Adipocyte (in vitro differentiated cells): Measurements from ENCODE around the gene PPEF1.
"Not testable (repeated sequence)": the region's sequence is repeated elsewhere in the genome, so short reads cannot be mapped to it uniquely, and the experiment has no call there.

ENCODE experiments used
- DNase-seq: peaks from one replicate; pipeline ENCODE4 v3.0.0-alpha.2; 2015; ENCODE audit warnings: low read depth
- H3K27me3 ChIP-seq: replicated peaks from 2 replicates; pipeline ENCODE4 v1.7.0; 2013; ENCODE audit warnings: mild to moderate bottlenecking, low read length, moderate library complexity; ENCODE audit not compliant: control insufficient read depth, insufficient read depth
- H3K36me3 ChIP-seq: 2 replicates; pipeline ENCODE4 v1.7.0; 2013; ENCODE audit warnings: low read length, mild to moderate bottlenecking, moderate library complexity; ENCODE audit not compliant: control insufficient read depth, insufficient read depth, severe bottlenecking
- H3K4me1 ChIP-seq: 2 replicates; pipeline ENCODE4 v1.7.0; 2013; ENCODE audit warnings: mild to moderate bottlenecking, low read length, moderate library complexity; ENCODE audit not compliant: control insufficient read depth, insufficient read depth
- H3K4me3 ChIP-seq: 2 replicates; pipeline ENCODE4 v1.7.0; 2013; ENCODE audit warnings: mild to moderate bottlenecking, low read length, moderate library complexity
- H3K9ac ChIP-seq: 2 replicates; pipeline ENCODE4 v1.7.0; 2013; ENCODE audit warnings: mild to moderate bottlenecking, low read length, moderate library complexity
- H3K9me3 ChIP-seq: 2 replicates; pipeline ENCODE4 v1.7.0; 2013; ENCODE audit warnings: mild to moderate bottlenecking, low read length, moderate library complexity; ENCODE audit not compliant: control insufficient read depth

PPEF1 gene

DNA sequence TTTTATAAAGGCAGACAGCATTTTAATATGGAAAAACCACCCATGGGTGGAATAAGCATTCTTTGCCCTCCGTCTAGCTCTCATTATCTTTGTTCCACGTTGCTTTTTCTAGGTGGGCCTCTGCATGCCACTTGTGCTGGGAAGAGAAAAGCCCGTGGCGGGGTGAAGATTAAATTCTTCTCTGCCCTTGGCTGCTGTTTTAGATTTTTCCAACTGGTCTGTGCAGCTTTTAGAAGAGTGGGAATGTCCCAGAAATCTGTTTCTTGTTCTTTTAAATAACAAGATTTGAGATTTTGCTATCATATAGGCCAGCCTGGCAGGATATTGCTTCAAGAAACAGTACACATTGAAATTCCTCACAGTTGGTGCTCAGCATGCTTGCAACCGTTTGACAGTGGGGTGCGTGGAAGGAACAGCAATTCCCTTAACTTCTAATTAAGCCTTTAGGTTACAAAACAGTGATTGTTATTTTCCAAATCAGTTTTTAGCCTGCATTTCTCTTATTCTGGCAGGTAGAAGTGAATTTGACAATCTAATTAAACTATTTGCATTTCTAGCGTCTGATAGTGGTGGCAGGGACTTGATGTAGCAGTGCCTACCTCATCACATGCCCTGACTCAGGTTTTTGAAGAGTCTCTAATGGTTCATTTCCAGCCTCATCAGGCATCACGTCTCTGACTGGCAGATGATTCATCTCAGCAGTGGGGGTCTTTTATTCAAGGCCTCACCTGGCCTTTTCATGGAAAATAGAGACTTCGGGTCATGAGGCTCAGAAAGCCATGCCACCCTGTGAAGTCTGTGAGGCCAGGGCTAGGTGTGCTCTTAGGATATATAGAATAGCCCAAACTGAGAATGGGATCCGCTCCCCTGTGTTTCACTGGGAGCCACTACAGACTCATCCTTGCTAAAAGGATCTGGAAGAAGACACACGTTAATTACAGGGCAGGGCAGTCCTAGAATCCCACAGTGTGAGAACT, 50.8 kb downstream of the PPEF1 start:
- no peak for DNase-seq
- H3K9ac ChIP-seq, result no peak overlapping the region
- H3K4me3 ChIP-seq, result no peak overlapping the region
- no peaks in the 10 kb centered on the region for H3K9me3 ChIP-seq
- peaks cover 10% of the 10 kb centered on the region for H3K27me3 ChIP-seq
- H3K36me3 ChIP-seq, result no peaks in the 10 kb centered on the region
- H3K4me1 ChIP-seq, result no peaks in the 10 kb centered on the region

DNA sequence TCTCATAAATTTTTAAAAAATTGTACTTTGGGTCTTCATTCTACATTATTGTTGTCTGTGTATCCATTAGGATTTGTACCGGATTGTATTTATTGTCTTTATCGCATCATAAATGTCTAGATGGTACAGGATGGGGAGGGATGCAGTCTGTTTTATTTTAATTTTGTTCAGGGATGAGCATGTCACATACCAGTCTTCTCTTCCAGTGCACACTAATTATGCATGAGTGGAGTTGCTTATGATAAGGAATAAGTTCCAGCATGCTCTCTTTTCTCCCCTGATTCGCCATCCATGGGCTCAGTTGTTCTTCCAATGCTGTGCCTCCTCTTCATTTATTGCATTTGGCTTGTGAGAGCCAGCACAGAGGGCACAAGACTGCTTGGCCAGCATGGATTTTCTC, 54.3 kb downstream of the PPEF1 start:
- no peak overlapping the region for H3K4me3 ChIP-seq
- H3K9ac ChIP-seq, result no peak overlapping the region
- no peaks in the 10 kb centered on the region for H3K4me1 ChIP-seq
- H3K36me3 ChIP-seq, result no peaks in the 10 kb centered on the region
- H3K9me3 ChIP-seq, result no peaks in the 10 kb centered on the region
- H3K27me3 ChIP-seq, result peaks cover 10% of the 10 kb centered on the region
- DNase-seq, result no peak

DNA sequence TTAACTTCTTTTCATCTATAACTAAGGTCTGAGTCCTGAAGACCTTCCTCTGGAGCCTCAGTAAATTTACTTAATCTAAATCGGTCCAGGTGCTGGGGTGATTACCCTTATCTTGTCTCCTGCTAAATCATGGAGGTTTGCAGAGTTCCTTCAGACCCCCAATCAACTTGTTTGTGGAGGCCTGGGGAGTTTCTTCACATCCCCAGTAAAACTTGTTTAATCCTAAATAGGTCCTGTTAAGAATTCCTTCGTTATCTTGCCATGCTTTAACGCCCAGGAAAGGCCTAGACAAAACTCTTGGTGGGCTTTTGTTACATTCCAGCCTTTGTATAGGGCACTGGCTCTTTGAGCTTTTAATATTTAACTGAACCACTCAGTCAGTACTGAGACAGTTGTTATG, 55.7 kb downstream of the PPEF1 start:
- H3K36me3 ChIP-seq, H3K27me3 ChIP-seq, DNase-seq, H3K9ac ChIP-seq, H3K9me3 ChIP-seq, H3K4me1 ChIP-seq, H3K4me3 ChIP-seq: not testable (repeated sequence)

DNA sequence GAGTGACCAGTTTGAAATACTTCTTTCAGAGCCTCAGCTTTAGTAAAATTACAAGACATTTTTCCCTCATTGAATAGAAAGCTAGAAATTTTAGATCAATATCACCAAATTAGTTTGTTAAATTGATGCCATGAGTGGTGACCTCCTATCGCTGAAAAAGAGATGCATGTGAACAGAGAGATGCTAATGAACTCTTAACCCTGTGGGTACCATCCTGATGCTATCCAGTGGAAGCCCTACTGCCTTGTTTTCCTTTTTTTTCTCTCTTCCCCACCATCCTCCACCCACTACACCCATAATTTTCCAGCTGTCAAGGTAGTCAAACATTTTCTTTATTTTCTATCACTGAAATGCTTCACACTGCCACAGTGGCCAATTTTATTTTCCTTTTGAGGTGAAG, 61.9 kb downstream of the PPEF1 start:
- Histone ChIP-seq H3K27me3 (no peaks in the 10 kb centered on the region), H3K9ac (no peak overlapping the region), H3K36me3 (no peaks in the 10 kb centered on the region), H3K4me3 (no peak overlapping the region), H3K4me1 (no peaks in the 10 kb centered on the region), H3K9me3 (peaks cover 13% of the 10 kb centered on the region)
- no peak for DNase-seq

DNA sequence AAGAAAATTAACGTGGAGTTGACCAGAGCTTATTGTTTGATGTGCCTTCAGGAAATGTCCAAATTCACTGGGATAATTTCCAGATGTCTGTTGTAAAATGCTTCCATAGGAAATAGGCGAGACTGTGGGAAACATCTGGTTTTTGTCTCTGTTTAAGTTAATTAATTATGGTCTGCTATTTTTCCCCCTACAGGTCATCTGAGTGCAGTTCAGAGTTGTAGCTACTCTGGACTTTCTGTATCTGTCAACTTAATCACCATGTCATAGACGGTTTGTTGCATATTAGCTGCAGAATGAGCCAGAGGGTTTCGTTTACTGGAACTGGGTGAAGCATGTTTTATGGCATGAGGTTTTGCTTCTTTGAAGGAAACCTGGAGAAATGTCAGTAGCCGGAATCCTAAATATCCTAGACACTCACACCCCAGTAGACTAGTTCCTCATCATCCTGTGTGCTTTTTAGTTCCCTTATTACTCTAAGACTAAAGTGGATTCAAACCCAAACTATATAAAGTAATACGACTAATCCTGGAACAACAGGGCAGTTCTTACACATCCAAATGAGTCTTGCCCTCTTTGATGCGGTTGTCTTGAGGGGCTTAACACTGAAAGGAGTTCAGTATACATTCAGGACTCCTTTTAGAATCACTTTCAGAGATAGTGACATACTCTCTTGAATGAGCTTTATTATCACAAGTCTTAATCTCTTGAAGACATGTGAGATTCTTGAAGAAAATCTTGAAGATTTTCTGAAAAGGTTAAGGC, 62.5 kb downstream of the PPEF1 start:
- Histone ChIP-seq H3K4me1 (no peaks in the 10 kb centered on the region), H3K27me3 (no peaks in the 10 kb centered on the region), H3K4me3 (no peak overlapping the region), H3K9ac (no peak overlapping the region), H3K36me3 (no peaks in the 10 kb centered on the region), H3K9me3 (peaks cover 13% of the 10 kb centered on the region)
- DNase-seq, result peak; percentile 13

DNA sequence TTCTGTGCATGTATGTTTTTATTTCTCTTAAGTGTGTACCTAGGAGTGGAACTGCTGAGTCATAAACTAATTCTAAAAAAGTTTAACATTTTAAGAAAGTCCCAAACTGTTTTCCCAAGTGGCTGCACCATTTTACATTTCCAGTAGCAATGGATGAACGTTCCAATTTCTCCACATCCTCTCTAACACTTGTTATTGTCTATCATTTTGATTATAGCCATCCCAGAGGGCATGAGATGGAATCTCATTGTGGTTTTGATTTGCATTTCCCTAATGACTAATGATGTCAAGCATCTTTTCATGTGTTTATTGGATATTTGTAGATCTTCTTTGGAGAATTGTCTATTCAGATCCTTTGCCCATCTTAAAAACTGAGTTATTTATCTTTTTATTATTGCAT, 82.5 kb downstream of the PPEF1 start:
- Histone ChIP-seq H3K27me3 (peaks cover 6% of the 10 kb centered on the region), H3K4me1 (no peaks in the 10 kb centered on the region), H3K9ac (no peak overlapping the region), H3K9me3 (peaks cover 14% of the 10 kb centered on the region), H3K36me3 (no peaks in the 10 kb centered on the region), H3K4me3 (no peak overlapping the region)
- no peak for DNase-seq

DNA sequence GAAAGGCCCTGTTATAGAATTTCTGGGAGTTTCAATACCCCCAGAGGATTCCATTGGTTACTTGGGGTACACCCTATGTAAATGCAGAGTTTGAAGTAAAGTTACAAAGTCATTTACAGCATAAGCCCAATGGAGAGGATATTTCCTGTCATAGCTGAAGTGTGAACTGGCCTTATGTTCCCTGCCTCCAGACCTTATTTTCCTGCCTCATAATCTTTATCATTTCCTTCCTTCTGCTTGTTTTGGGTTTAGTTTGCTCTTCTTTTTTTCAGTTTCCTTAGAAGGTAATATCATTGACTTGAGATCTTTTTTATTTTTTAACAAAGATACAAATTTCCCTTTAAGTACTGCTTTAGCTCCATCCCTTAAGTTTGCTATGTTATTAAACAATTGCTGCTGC, 85.4 kb downstream of the PPEF1 start:
- Histone ChIP-seq H3K4me1 (no peaks in the 10 kb centered on the region), H3K9ac (no peak overlapping the region), H3K36me3 (no peaks in the 10 kb centered on the region), H3K27me3 (peaks cover 12% of the 10 kb centered on the region), H3K9me3 (peaks cover 14% of the 10 kb centered on the region), H3K4me3 (no peak overlapping the region)
- no peak for DNase-seq

DNA sequence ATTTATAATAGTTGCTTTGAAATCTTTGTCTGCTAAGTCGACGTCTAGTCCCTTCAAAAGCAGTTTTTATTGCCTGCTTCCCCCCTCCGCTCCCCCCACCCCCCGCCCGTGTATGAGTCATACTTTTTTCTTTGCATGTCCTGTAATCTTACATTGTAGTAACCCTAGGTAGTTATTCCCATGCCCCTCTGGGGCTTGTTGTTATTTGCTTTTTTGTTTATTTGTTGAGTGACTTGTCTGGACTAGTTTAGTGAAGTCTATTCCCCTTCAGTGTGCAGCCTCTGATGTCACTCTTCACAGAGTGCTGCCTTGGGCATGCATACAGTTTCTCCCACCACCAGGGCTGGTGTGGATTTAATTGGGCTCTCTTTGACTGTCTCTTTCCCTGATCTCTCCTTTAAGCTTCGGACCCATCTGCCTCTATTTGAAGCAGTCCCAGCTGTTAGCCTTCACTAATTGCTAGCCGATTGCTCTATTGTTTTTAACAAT, 86.2 kb downstream of the PPEF1 start:
- no peak overlapping the region for H3K9ac ChIP-seq
- DNase-seq, result no peak
- H3K4me1 ChIP-seq, result no peaks in the 10 kb centered on the region
- H3K27me3 ChIP-seq, result peaks cover 9% of the 10 kb centered on the region
- H3K4me3 ChIP-seq, result no peak overlapping the region
- peaks cover 10% of the 10 kb centered on the region for H3K9me3 ChIP-seq
- no peaks in the 10 kb centered on the region for H3K36me3 ChIP-seq

DNA sequence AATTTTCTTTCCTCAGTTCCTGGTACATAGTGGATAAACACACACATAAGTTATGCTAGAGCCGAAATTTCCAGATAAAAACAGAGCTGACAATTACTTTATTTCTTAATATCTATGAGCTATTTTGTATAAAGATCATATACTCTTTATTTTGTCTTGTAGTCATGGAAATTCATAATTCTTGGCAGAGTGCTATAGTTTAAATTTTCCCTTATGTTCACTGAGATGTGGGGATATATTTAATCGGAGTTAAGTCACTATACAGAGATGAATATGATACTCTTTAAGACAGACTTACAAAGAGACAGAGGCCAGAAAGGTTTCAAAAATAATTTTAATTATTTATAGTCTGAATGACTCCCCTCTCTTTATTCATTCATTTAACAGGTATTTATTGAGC, 89.7 kb downstream of the PPEF1 start:
- peaks cover 9% of the 10 kb centered on the region for H3K27me3 ChIP-seq
- no peak overlapping the region for H3K4me3 ChIP-seq
- no peak overlapping the region for H3K9ac ChIP-seq
- no peaks in the 10 kb centered on the region for H3K4me1 ChIP-seq
- no peak for DNase-seq
- H3K36me3 ChIP-seq, result no peaks in the 10 kb centered on the region
- no peaks in the 10 kb centered on the region for H3K9me3 ChIP-seq

DNA sequence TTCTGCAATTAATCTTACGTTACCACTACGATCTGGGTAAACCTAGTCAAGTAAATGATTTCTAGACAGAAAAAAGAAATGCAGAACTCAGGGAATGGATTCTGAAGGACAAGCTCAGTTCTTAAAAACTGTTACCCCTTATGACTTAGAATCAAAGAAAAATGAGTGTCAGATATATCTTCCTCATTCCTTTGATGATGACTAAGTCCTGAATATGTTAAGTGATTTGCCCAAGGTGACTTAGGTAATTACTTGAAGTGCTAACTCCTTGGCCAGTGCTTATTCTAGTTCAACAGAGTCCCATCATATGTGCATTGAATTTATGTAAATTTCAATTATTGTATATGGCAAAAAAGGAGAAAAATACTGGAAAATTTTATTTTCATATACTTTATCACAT, 92.5 kb downstream of the PPEF1 start:
- no peak overlapping the region for H3K4me3 ChIP-seq
- H3K27me3 ChIP-seq, result peaks cover 9% of the 10 kb centered on the region
- H3K9me3 ChIP-seq, result no peaks in the 10 kb centered on the region
- H3K36me3 ChIP-seq, result no peaks in the 10 kb centered on the region
- no peaks in the 10 kb centered on the region for H3K4me1 ChIP-seq
- no peak for DNase-seq
- H3K9ac ChIP-seq, result no peak overlapping the region

DNA sequence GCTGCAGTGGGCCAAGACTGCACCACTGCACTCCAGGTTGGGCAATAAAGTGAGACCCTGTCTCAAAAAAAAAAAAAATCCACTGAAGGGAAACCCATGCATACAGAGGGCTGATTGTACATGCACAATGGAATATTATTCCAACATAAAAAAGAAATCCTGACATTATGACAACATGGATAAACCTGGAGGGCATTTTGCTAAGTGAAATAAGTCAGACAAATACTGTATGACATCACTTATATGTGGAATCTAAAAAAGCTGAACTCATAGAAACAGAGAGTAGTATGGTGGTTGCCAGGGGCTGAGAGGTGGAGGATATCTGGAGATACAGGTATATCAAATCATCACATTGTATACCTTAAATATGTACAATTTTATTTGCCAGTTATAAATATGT, 102.2 kb downstream of the PPEF1 start:
- H3K27me3 ChIP-seq, result peaks cover 2% of the 10 kb centered on the region
- H3K4me1 ChIP-seq, result no peaks in the 10 kb centered on the region
- no peaks in the 10 kb centered on the region for H3K36me3 ChIP-seq
- DNase-seq, result no peak
- no peaks in the 10 kb centered on the region for H3K9me3 ChIP-seq
- no peak overlapping the region for H3K4me3 ChIP-seq
- no peak overlapping the region for H3K9ac ChIP-seq
